NB4 (cell line): ENCODE measurements around the gene CDH4.

Experiments used
- DNase-seq: peaks from one replicate; pipeline ENCODE4 v3.0.0; 2010; ENCODE audit warnings: low read depth
- H3K4me3 ChIP-seq: one replicate; pipeline ENCODE4 v1.5.1; 2011; ENCODE audit warnings: mild to moderate bottlenecking, low read depth, low read length, moderate library complexity
- MAX ChIP-seq: IDR thresholded peaks from 2 replicates; pipeline ENCODE4 v1.6.1; 2011; ENCODE audit warnings: low read depth, low read length
- MYC ChIP-seq: IDR thresholded peaks from 2 replicates; pipeline ENCODE4 v1.6.1; 2011; ENCODE audit warnings: low read depth, low read length
- POLR2A ChIP-seq: IDR thresholded peaks from 2 replicates; pipeline ENCODE4 v1.6.1; 2011; ENCODE audit warnings: mild to moderate bottlenecking; ENCODE audit not compliant: insufficient read length; ENCODE audit errors: extremely low read depth
- TF ChIP-seq, protein P1 (sequence below): IDR thresholded peaks from one replicate; pipeline ENCODE4 v1.5.1; 2012; ENCODE audit warnings: low read depth, low read length

Gene CDH4

DNA sequence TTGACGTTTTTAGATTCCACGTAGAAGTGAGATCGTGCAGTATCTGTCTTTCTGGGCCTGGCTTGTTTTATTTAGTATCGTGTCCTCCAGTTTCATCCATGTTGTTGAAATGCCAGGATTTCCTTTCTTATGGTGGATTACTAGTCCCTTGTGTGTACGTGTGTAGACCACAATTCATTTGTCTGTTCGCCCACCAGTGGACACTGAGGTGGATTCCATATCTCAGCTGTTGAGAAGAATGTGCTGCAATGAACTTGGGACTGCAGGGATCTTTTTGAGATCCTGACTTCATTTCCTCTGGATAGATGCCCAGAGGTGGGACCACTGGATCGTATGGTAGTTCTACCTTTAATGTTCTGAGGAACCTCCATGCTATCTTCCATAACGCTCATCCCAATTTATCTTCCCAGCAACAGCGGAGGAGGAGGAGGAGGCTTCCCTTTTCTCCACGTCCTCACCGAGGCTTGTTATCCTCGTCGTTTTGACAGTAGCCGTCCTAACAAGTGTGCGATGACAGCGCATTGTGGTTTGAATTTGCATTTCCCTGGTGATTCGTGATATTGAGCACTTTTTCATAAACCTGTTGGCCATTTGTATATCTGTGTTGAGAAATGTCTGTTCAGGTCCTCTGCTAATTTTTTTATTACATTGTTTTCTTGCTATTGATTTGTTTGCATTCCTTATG lies 62.4 kb downstream of the CDH4 start:
- no peak for TF ChIP-seq MAX
- TF ChIP-seq, protein P1, sequence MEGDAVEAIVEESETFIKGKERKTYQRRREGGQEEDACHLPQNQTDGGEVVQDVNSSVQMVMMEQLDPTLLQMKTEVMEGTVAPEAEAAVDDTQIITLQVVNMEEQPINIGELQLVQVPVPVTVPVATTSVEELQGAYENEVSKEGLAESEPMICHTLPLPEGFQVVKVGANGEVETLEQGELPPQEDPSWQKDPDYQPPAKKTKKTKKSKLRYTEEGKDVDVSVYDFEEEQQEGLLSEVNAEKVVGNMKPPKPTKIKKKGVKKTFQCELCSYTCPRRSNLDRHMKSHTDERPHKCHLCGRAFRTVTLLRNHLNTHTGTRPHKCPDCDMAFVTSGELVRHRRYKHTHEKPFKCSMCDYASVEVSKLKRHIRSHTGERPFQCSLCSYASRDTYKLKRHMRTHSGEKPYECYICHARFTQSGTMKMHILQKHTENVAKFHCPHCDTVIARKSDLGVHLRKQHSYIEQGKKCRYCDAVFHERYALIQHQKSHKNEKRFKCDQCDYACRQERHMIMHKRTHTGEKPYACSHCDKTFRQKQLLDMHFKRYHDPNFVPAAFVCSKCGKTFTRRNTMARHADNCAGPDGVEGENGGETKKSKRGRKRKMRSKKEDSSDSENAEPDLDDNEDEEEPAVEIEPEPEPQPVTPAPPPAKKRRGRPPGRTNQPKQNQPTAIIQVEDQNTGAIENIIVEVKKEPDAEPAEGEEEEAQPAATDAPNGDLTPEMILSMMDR, result no peak
- TF ChIP-seq MYC, result no peak
- TF ChIP-seq POLR2A, result no peak
- DNase-seq, result no peak
- H3K4me3 ChIP-seq, result no peak overlapping the region

GRCh38 chr20:61315319-61315718 lies 63.3 kb downstream of the CDH4 start:
- DNase-seq, result no peak
- TF ChIP-seq MAX, result no peak
- no peak for TF ChIP-seq MYC
- TF ChIP-seq POLR2A, result no peak
- TF ChIP-seq, protein P1, result no peak
- no peak overlapping the region for H3K4me3 ChIP-seq

DNA sequence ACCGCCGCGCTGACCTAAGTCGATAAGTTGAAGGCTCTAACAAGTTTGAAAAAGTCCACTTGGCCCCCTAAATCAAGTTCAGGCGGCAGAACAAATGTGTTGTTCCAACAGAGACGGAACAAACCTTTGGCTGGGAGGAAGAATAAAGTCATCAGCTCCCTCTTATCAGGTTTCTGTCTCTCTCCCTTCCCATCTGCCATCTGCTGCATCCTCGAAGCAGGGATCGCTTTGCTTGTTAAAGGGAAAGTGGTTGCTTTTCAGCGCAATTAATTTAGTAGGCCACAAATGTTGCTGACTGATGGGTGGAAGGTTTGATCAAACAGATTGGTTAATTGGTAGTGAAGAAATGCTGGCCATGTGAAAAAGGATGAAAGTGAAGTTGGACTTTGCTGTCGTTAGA lies 64.3 kb downstream of the CDH4 start:
- H3K4me3 ChIP-seq, result no peak overlapping the region
- TF ChIP-seq, protein P1, result no peak
- no peak for TF ChIP-seq MYC
- no peak for TF ChIP-seq MAX
- no peak for TF ChIP-seq POLR2A
- no peak for DNase-seq

- DNase-seq, result no peak
- TF ChIP-seq MYC (no peak), POLR2A (no peak), MAX (no peak)
- TF ChIP-seq, protein P1, result no peak
- no peak overlapping the region for H3K4me3 ChIP-seq
These were observed 66.0 kb downstream of the CDH4 start for GRCh38 chr20:61317966-61318530.

DNA sequence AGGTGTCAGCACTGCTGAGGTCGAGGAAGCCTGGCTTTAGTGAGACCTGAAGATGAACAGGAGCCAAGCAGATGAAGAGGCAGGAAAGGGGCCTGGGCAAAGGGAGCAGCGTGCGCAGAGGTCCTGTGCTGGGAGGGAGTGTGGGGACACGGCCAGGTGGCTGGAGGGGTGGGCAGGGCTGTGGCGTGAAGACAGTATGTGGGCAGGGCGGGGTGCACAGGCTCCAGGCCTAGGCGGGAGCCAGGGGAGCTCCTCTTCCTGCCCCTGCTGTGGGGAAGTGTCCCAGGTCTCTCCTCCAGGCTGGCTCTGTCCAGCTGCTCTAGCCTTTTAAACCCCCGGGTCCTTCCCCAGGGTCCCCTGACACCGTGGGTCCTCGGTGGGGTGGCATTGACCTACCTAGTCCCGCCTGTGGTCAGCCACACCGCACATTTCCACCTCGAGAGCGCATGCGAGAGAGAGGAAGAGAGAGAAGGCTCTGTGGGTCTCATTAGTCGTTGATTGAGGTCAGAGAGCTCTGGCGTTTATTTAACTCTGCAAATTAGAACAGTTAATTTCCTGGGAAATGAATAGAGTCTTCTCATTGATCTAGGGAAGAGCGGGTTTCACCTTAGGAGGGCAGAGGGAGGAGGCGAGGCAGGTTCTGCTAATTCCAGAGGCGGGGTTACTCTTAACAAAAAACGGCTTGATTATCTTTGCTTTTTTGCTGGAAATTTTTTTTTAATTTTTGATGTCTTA lies 68.8 kb downstream of the CDH4 start:
- H3K4me3 ChIP-seq, result no peak overlapping the region
- DNase-seq, result no peak
- TF ChIP-seq MYC, result no peak
- TF ChIP-seq POLR2A, result no peak
- TF ChIP-seq MAX, result no peak
- TF ChIP-seq, protein P1, result no peak
